ENCODE results near the gene KIAA1671. TPM values are rescaled to one million over a fixed set of nuclear protein-coding genes. Genes with fewer than 3 reads are reported as not detected.
A peak's percentile ranks its signal among the peaks of the same experiment; 100 is the strongest.

Gene KIAA1671
- total and polyA plus RNA-seq, 2 of the 13 experiments (the other 11 are each of a cell fraction or from before 2014, with no cell fraction given): 13.5 to 13.6 TPM

DNA sequence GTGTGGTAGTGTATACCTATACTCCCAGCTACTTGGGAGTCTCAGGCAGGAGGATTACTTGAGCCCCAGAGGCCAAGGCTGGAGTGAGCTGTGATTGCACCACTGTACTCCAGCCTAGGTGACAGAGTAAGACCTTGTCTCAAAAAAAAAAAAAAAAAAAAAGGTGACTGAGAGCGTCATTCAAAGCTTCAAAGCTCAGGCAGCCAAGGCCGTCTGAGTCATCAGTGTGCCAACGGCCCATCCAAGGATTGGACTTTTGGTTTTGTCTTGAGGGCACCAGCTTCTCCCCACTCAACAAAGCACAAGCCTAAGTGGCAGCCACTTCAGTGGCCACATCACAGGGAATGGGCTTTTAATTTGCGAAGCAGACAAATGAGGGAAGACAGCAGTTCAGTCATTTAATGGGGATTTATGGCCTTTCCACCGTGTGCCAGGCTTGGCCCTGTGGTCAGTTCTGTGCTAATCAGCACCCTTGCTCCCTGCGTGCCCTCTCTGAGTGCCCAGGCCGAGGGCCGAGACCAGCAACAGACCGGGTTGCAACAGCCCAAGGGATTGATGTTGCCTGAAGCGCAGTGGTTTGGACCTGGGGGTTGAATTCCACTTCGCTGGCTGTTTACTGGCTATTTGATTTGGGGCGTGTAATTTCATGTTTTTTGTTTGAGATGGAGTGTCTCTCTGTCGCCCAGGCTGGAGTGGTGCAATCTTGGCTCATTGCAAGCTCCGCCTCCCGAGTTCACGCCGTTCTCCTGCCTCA lies 216.9 kb downstream of the KIAA1671 start (continued):
- TF ChIP-seq RERE (CRISPR knock-in tag; IDR thresholded peaks at IDR 0.05; ENCODE audit: low read depth) (no peak), ZBTB37 (CRISPR knock-in tag; IDR thresholded peaks at IDR 0.05) (peak; percentile 54; the same call in 1 of the 2 replicates), ADNP (CRISPR knock-in tag; IDR thresholded peaks at IDR 0.05) (peak; percentile 95), ZNF777 (CRISPR knock-in tag; IDR thresholded peaks at IDR 0.05) (no peak; the same call in 1 of the 2 replicates), ZNF205 (CRISPR knock-in tag; IDR thresholded peaks at IDR 0.05) (no peak), ZBTB20 (CRISPR knock-in tag; IDR thresholded peaks at IDR 0.05; ENCODE audit: borderline replicate concordance, low read depth) (no peak), POGZ (CRISPR knock-in tag; IDR thresholded peaks at IDR 0.05) (peak; percentile 20), KLF12 (CRISPR knock-in tag; IDR thresholded peaks at IDR 0.05; ENCODE audit: borderline replicate concordance) (no peak), ZNF567 (CRISPR knock-in tag; IDR thresholded peaks at IDR 0.05; ENCODE audit: borderline replicate concordance) (no peak)
- TF ChIP-seq, protein P1, sequence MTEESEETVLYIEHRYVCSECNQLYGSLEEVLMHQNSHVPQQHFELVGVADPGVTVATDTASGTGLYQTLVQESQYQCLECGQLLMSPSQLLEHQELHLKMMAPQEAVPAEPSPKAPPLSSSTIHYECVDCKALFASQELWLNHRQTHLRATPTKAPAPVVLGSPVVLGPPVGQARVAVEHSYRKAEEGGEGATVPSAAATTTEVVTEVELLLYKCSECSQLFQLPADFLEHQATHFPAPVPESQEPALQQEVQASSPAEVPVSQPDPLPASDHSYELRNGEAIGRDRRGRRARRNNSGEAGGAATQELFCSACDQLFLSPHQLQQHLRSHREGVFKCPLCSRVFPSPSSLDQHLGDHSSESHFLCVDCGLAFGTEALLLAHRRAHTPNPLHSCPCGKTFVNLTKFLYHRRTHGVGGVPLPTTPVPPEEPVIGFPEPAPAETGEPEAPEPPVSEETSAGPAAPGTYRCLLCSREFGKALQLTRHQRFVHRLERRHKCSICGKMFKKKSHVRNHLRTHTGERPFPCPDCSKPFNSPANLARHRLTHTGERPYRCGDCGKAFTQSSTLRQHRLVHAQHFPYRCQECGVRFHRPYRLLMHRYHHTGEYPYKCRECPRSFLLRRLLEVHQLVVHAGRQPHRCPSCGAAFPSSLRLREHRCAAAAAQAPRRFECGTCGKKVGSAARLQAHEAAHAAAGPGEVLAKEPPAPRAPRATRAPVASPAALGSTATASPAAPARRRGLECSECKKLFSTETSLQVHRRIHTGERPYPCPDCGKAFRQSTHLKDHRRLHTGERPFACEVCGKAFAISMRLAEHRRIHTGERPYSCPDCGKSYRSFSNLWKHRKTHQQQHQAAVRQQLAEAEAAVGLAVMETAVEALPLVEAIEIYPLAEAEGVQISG (CRISPR knock-in tag; IDR thresholded peaks at IDR 0.05): 0 out of 2 replicates have a peak, but pooled peaks have one; percentile 26
- TF ChIP-seq, protein P2, sequence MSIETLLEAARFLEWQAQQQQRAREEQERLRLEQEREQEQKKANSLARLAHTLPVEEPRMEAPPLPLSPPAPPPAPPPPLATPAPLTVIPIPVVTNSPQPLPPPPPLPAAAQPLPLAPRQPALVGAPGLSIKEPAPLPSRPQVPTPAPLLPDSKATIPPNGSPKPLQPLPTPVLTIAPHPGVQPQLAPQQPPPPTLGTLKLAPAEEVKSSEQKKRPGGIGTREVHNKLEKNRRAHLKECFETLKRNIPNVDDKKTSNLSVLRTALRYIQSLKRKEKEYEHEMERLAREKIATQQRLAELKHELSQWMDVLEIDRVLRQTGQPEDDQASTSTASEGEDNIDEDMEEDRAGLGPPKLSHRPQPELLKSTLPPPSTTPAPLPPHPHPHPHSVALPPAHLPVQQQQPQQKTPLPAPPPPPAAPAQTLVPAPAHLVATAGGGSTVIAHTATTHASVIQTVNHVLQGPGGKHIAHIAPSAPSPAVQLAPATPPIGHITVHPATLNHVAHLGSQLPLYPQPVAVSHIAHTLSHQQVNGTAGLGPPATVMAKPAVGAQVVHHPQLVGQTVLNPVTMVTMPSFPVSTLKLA (IDR thresholded peaks at IDR 0.05): no peak
- TF ChIP-seq, protein P3, sequence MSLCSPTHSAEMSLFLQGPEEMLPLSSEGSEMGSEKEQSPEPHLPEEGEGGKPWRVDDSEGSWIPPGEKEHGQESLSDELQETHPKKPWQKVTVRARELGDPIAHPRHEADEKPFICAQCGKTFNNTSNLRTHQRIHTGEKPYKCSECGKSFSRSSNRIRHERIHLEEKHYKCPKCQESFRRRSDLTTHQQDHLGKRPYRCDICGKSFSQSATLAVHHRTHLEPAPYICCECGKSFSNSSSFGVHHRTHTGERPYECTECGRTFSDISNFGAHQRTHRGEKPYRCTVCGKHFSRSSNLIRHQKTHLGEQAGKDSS (CRISPR knock-in tag; IDR thresholded peaks at IDR 0.05; ENCODE audit: borderline replicate concordance, low read depth): 0 out of 2 replicates have a peak, but pooled peaks have one; percentile 12
- TF ChIP-seq, protein P4, sequence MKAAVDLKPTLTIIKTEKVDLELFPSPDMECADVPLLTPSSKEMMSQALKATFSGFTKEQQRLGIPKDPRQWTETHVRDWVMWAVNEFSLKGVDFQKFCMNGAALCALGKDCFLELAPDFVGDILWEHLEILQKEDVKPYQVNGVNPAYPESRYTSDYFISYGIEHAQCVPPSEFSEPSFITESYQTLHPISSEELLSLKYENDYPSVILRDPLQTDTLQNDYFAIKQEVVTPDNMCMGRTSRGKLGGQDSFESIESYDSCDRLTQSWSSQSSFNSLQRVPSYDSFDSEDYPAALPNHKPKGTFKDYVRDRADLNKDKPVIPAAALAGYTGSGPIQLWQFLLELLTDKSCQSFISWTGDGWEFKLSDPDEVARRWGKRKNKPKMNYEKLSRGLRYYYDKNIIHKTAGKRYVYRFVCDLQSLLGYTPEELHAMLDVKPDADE (CRISPR knock-in tag; IDR thresholded peaks at IDR 0.05): no peak
